ENCODE data around the gene ALS2.
"Not testable (repeated sequence)": the region's sequence is repeated elsewhere in the genome, so short reads cannot be mapped to it uniquely, and the experiment has no call there.

The ALS2 gene

GRCh38 chr2:201793631-201794030, 12.9 kb upstream of the ALS2 start:
- DNase-seq = no peak

DNA sequence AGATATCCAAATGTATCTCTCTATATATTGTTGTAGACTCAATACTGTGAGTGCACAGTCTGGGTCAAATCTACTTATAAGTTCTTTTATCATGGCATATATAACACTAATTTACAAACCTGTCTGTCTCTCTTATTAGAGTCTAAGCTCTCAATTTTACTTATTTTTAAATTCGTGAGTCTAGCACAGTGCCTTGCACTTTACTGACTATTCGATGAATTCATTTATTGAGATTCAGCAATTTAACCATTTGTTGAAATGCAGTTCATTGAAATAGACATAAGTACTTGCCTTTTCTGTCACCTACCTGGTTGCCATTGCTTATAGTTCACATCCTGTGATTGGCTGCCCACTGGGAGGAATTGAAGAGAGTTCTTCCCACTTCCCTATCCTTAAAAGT, 10.3 kb upstream of the ALS2 start:
- DNase-seq = no peak

- DNase-seq = no peak
Measured at GRCh38 chr2:201790291-201790690, 9.6 kb upstream of the ALS2 start.

- DNase-seq = no peak
Measured at GRCh38 chr2:201789395-201789794, 8.7 kb upstream of the ALS2 start.

DNA sequence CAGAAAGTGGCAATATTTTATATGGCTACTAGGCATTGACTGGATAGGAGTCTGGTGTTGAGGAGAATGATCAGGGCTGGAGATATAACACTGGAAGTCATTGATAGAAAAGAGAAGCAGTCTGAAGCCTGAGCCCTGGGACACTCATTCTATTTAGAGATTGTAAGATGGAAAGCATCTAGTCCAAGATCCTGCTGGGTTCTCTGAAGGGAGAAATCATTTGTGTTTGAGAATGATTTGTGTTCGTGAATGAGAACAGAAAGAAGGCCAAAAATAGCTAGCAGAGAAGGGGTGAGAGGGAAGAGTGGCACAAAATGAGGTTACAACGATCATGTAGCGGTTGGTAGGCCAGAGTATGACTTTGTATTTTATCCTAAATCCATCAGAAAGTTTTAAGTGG, 7.6 kb upstream of the ALS2 start:
- no peak for DNase-seq

DNA sequence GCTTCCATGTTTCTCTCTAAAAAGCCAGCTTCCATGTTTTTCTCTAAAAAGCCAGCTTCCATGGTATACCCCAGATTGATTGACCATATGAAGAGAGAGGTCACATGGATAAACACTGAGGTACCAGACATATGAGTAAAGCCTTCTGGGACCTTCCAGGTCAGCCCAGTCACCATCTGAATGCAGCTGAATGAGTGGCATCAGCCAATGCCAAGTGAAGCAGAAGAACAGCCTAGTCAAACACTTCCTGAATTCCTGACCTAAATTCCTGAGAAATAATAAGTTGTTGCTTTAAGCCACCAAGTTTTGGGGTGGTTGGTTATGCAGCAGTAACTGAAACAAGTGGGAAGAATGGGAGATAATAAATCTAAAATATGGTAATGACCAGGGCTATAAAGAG, 5.7 kb upstream of the ALS2 start:
- DNase-seq = no peak

- no peak for DNase-seq
Measured at GRCh38 chr2:201785135-201785534, 4.4 kb upstream of the ALS2 start.

DNA sequence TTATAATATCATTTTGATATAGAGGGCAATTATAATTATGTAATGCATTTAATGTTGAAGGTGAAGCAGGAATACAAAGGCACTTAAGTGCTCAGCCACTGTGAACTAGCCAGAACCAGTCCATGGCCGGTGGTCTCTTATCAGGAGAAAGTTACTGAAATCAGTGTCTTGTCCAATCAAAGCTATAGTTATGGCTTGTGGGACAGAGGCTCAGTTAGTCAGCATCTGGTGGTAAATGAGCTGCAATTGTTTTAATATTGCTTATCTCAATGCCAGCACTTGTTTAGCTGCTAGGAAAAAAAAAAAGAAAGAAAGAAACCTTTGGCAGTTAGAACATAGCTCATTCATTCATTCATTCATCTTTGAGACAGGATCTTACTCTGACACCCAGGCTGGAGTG, 3.8 kb upstream of the ALS2 start:
- no peak for DNase-seq

GRCh38 chr2:201781557-201782051, 871 bp upstream of the ALS2 start:
- DNase-seq = peak; percentile 19 to 24

DNA sequence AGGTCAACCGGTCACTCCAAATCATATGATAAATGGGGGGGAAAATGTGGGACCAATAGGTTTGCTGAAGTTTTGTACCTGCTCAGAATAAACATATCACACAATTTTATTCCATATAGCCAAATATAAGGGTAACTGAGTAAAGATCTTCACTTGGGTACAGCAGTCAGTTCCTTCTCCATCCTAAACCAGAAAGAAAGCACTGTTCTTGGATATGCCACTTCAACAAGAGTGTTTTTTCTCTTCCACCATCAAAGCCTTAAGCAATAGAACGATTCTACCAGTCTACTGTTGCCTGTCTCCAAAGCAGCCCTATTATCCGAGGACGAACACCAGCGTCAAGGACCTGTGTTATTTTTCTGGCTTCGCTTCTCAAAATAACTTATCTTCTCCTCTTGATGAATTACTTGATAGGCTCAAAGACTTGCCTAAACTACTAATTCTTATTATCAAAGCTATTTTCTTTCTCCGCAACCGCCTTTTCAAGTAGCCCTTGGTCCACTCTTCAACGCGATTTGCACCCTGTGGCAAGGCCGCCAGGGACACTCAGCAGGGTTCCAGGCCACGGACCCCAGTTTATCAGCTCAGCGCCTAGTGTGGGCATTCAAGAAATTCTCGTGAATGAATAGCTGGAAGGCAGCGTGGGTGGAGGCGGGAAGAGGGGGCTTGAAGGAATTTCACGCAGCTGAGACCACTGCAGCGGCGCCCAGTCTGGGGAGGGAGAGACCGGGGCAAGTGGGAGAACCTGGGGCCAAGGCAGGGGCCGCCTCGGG, 646 bp downstream of the ALS2 start:
- peak in 1 of 2 experiments; percentile 6 for DNase-seq

DNA sequence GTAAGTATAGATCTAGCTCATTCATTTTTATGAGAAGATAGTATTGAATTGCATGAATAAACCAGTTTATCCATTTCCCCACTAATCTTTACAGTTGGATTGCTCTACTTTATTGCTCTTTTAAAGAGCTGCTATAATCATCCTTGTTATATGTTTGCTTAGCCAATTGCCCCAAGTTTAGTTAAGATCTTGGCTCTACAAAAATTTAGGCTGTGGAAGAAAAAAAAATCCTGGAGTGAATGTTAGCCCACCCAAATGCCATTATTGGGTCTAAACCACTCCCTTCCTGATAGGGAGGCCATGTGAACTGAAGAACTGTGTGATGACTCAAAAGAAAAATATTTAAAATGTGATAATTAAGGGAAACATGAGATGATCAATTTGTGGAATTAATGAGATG, 2.9 kb downstream of the ALS2 start:
- no peak for DNase-seq

- no peak for DNase-seq
Measured at GRCh38 chr2:201777043-201777442, 3.7 kb downstream of the ALS2 start.

DNA sequence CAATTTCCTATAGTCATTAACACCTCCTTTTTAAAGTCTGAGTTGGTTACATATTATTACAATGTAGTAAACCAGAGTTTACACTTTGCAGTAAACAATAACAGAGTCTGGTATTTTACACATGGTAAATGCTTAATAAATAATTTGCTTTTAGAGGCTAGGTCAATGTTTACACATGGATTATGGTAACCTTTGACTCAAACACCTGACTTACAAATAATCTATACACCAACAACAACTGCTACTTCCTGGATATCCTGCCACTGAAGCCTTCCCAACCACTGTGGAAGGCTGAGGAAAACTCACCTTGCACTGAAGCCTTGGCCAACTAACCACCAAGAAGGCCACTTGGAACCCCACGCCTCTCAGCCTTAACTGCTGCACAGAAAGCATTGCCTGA, 5.4 kb downstream of the ALS2 start:
- DNase-seq = no peak

DNA sequence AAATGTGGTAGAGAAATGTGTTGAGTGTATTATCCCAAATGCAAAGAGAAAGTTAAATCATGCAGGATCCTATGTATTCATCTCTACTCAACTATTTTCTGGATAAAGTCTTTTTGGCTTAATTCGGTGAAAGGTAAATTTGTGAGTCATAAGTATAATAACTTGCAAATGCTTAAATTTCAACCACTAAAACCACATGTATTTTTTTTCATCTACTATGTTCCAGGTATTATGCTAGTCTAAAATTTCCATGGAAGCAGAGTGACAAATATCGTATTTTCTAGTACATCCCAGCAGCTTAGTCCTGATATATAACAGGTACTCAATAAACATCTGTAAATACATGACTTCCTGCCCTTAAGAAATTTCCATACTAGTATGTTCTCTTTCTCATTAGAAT, 6.2 kb downstream of the ALS2 start:
- no peak for DNase-seq

GRCh38 chr2:201773990-201774389, 6.7 kb downstream of the ALS2 start:
- no peak for DNase-seq

DNA sequence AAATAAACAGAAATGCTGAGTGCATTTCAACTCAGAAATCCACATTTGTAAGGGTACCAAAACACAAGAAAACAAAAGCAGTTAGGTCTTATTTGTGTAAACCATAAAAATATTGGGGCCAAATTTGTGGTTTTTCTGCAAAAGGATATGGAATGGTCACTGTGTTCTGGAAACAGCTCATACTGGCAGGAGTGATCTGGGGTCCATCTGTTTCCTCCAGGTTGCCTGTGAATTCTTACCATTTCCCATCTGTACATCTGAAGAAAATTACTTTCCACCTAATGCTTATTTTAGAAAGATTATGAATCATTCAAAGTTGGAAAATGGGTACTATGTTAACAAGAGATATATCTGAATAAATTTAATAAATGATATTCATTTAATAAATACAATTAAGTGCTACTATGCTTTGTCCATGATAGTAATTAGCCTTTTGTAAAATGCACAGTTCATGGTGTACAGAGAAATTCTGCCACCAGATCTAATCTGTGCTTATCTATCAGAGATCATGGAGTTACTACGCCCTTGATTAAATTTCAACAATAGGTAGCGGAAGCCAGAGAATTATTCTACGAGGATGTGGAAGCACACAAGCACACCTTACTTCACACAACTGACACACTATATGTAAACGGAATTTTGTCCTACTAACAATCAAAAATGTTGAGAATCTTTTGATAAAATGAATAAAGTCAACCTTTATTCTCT, 10.9 kb downstream of the ALS2 start:
- DNase-seq = no peak

- no peak for DNase-seq
Measured at GRCh38 chr2:201768918-201769317, 11.8 kb downstream of the ALS2 start.

GRCh38 chr2:201765799-201766198, 14.9 kb downstream of the ALS2 start:
- DNase-seq = no peak

DNA sequence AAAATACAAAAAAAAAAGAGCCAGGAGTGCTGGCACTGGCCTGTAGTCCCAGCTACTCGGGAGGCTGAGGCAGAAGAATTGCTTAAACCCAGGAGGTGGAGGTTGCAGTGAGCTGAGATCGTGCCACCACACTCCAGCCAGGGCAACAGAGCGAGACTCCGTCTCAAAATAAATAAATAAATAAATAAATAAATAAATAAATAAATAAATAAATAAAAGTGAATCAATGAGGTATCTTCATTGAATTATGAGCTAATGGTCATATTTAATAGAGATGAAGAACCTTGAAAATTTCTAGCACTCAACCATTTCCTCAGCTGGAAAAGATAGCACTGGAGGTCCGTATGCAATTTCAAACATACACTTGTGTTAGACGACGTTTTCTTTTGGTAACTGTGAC, 16.3 kb downstream of the ALS2 start:
- DNase-seq = not testable (repeated sequence)

- no peak for DNase-seq
Measured at GRCh38 chr2:201761101-201761500, 19.6 kb downstream of the ALS2 start.

DNA sequence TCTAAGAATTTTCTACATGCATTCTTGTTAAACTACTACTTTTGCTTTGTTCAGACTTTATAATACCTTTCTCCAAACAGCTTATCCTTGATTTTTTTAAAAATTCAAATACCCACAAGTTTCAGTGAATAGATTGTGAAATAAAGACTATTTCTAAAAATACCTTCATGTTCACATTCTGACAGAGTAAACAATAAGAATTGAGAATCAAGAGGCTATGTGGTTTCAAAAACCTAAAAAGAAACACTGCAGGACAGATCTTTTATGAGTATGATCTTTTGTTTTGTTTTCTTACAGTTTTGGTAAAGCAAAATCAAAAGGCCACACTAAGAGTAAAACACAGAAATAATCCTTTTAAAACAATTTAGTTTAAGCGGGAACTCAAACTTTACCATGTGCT, 21.2 kb downstream of the ALS2 start:
- no peak for DNase-seq

GRCh38 chr2:201758873-201759272, 21.9 kb downstream of the ALS2 start:
- no peak for DNase-seq

DNA sequence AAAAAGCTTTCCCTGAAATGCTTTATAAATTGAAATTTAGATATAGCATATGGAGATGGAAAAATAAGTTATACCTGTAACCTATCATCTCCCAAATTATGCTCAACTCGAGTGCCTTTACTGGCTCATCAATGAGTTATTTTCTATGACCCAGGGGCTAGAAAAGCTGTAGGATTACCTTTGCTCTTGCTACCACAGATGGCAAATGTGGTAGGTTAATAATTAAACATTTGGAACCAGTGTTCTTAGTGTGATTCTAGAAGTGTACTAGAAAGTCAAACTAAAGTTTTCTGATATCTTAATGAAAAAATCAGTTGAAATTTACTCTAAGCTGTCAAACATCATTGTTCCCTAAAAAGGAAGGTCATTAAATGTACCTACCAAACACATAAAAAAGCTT, 22.5 kb downstream of the ALS2 start:
- no peak for DNase-seq

DNA sequence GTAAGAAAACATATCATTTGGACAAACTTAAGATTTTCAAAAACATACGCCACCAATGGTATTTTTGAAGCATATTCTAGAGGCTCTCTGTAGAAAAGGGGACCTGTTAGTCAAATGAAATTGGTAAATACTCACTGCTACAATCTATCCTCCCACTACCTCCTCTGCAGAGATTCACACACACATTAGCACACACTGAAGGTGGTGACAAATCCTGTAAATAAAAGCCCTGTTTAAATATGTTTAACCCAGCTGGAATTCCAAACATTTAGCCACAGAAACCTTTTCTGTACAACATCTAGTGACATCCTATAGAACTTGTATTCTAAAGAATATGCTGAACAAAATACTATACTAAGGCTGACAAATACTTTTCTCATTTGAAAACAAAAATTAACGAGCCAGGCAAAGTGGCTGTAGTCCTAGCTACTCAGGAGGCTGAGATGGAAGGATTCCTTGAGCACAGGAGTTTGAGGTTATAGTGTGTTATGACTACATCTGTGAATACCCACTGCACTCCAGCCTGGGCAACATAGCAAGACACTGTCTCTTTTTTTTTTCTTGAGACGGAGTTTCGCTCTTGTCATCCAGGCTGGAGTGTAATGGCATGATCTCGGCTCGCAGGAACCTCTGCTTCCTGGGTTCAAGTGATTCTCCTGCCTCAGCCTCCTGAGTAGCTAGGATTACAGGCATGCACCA, 25.9 kb downstream of the ALS2 start:
- DNase-seq = no peak
